ENCODE data around the gene TMC1.
"Not testable (repeated sequence)": the region's sequence is repeated elsewhere in the genome, so short reads cannot be mapped to it uniquely, and the experiment has no call there.

The TMC1 gene

DNA sequence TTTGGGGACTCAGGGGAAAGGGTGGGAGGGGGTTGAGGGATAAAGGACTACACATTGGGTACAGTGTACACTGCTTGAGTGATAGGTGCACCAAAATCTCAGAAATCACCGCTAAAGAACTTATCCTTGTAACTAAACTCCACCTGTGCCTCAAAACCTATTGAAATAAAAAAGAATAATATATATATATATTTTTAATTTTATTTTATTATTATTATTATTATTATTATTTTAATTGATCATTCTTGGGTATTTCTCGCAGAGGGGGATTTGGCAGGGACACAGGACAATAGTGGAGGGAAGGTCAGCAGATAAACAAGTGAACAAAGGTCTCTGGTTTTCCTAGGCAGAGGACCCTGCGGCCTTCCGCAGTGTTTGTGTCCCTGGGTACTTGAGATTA, 328.8 kb downstream of the TMC1 start:
- H3K27me3 Mint-ChIP-seq, ATAC-seq, H3K4me1 Mint-ChIP-seq, DNase-seq, H3K9me3 Mint-ChIP-seq, H3K27ac Mint-ChIP-seq, H3K4me3 Mint-ChIP-seq: not testable (repeated sequence)

DNA sequence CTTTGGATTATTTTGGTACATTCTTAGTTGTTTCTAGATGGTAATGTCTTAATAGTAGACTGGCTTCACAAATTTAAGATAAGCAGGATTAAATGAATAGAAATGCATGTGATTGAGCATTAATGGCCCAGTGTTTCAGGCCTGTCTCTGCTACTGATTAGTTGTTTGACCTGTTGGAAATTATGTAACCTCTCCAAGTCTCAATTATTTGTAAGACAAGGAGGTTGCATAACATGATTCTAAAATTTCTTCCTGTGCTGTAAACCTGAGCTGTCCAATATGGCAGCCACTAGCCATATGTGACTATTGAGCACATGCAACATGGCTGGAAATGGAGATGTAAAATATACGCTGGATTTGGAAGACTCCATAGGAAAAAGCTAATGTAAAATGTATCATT, 333.9 kb downstream of the TMC1 start:
- no peak overlapping the region for H3K27ac Mint-ChIP-seq
- H3K4me3 Mint-ChIP-seq: no peak overlapping the region
- DNase-seq: no peak
- no peaks in the 10 kb centered on the region for H3K9me3 Mint-ChIP-seq
- no peak for ATAC-seq
- no peaks in the 10 kb centered on the region for H3K4me1 Mint-ChIP-seq
- H3K27me3 Mint-ChIP-seq: no peaks in the 10 kb centered on the region

DNA sequence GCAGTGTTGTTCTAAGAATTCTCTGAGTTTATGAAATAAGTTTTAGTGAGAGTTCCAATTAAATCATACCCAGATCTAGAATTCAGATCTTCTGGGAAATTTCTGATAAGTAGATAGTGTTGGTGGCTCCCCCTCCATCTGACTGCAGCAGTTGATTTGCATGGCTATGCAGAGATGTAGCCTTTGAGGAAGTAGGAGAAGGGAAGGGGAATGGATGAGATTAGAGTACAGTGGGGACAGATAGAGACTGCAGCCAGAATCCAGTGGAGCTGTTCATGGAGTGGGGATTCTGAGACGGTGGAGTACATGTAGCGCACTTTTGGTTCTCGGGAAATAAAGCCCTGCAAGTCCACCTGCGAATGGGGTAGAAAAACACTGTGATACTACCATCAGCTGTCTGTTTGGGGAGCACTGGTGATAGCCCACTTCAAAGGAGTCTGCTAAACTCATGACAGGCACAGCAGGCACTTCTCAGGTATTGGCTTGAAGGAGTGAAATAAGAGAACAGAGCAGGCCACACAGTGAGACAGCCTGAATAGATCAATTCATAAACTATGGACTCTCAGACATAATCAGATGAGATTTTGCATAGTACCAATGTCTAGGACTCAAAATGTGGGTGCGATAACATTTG, 334.6 kb downstream of the TMC1 start:
- Mint-ChIP-seq H3K4me1 (no peaks in the 10 kb centered on the region), H3K27ac (no peak overlapping the region), H3K9me3 (no peaks in the 10 kb centered on the region), H3K4me3 (no peak overlapping the region), H3K27me3 (no peaks in the 10 kb centered on the region)
- no peak for ATAC-seq
- no peak for DNase-seq

DNA sequence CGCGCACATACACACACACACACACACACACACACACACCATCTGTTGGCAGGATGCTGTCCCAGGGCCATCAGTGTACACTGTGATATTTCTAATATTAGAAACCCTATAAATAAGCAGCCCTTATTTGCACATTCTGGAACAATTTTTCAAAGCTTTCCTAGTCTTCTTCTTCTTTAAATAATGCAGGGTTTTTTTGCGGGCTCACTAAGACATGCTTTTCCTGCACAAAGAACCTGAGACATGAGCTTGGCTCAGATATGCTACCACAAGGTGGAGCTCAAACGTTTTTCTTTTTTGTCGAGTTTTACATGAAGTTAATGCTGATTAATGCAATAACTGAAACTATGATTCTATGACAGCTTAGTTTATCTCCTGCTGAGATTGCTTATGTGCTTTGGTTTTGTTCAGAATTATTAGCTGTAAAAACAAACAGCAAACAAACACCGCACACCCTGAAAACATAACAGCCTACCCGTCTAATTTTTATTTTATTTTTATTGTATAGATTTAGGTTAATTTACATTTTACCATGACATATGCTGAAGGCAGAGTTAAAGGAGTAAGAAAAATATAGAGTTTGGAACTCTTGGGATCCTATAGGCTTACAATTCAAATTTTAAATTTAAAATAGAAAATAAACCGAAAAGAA, 335.7 kb downstream of the TMC1 start:
- Mint-ChIP-seq H3K27me3 (no peaks in the 10 kb centered on the region), H3K4me3 (no peak overlapping the region), H3K4me1 (no peaks in the 10 kb centered on the region), H3K27ac (no peak overlapping the region), H3K9me3 (no peaks in the 10 kb centered on the region)
- DNase-seq: no peak
- ATAC-seq: peak; percentile 48

DNA sequence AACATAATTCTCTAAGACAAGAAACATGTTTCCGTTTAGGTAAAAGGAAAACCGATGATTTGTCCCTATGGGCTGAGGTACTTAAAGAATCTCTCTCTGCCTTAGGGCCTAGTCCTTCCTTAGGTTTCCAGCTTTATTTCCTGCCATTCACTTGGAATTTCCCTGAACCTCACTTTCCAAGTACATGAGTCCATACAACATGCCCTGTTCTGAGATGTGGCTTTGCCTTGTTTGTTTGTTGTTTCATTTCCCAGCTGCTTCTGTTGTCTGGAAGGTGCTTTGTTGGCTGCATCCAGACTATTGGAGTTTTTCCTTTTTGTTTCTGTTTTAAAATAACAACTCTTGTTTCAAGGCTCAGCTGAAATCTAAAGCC, 336.2 kb downstream of the TMC1 start:
- no peak for DNase-seq
- no peaks in the 10 kb centered on the region for H3K9me3 Mint-ChIP-seq
- no peak for ATAC-seq
- H3K4me1 Mint-ChIP-seq: no peaks in the 10 kb centered on the region
- H3K4me3 Mint-ChIP-seq: no peak overlapping the region
- no peak overlapping the region for H3K27ac Mint-ChIP-seq
- peaks cover 1% of the 10 kb centered on the region for H3K27me3 Mint-ChIP-seq

DNA sequence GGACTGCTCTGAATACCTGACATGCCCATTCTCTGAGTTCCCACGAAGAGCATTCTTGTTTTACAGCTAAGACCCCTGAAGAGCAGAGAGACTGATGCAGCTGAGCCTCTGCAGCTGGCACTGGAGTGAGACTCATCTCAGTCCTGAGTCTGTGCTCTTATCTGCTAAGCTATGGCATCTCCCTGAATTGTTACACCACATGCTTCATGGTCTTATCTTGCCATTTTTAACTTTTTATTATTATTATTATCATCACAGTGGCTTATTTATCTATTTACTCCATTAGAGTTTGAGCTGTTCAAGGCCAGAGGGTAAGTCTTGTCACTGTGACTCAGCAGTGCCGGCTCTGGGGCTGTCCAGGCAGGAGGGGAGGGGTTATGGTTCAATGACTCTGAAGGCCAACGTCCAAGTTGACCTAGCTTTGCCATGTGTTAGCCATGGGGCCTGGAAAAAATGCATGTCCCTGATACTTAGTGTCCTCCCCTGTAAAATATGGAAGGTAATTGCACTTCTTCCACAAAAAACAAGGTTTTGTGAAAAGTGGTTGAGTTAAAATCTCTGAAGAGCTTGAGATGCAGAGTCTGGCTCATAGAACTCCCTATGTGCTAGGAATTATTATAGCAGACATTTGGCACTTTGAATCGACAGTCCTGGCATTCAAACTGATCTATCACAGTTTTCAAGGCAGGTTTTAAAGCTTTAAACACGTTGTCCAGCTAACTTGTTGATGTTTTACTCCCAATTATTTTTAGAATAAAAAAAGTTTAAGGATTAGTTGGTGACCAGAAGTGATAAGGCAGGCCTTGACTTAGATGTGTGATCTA, 336.9 kb downstream of the TMC1 start:
- no peaks in the 10 kb centered on the region for H3K4me1 Mint-ChIP-seq
- H3K9me3 Mint-ChIP-seq: no peaks in the 10 kb centered on the region
- ATAC-seq (no peak), DNase-seq (no peak)
- H3K27me3 Mint-ChIP-seq: peaks cover 7% of the 10 kb centered on the region
- H3K27ac Mint-ChIP-seq: no peak overlapping the region
- no peak overlapping the region for H3K4me3 Mint-ChIP-seq

DNA sequence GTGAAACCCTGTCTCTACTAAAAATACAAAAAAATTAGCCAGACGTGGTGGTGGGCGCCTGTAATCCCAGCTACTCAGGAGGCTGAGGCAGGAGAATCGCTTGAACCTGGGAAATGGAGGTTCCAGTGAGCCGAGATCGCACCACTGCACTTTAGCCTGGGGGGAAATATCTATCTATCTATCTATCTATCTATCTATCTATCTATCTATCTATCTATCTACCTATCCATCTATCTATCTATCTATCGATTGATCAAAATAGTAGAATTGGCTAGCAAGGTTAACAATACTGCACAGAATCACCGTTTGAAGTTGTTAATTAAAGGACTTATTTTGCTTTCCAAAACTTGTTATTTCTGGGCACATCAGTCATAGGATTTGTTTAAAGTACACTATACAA, 341.4 kb downstream of the TMC1 start:
- H3K4me1 Mint-ChIP-seq, ATAC-seq, H3K27me3 Mint-ChIP-seq, H3K4me3 Mint-ChIP-seq, DNase-seq, H3K27ac Mint-ChIP-seq, H3K9me3 Mint-ChIP-seq: not testable (repeated sequence)

DNA sequence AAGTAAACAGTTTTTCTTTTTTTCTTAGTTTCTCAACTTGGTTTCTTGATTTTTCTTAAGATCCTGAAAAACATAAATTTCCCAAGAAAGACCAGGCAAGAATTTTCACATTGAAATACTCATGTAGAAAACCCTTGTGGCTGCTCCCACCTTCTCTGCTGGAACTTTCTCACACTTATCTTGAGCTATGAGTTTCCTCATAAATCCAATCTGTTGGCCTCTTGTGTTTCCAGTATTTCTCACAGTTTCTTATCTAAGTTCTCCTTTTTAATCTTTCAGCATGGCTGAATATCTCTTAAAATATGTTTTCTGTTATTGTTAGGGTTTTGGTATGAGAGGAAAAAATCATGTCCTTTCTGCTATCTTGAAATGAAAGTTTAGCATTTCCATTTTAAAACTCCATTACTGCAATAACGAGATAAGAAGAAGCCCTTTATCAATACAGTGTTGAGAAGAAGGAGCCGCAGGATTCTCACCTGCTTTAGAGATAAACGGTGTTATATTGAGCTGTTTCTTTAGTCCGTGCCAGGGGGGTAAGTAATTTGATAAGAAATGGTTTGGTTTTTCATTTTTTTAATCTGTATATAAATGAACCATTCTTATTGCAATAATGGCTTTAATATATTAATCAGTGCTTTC, 342.2 kb downstream of the TMC1 start:
- Mint-ChIP-seq H3K27ac (no peak overlapping the region), H3K4me1 (no peaks in the 10 kb centered on the region), H3K4me3 (no peak overlapping the region), H3K9me3 (no peaks in the 10 kb centered on the region), H3K27me3 (peaks cover 7% of the 10 kb centered on the region)
- DNase-seq (no peak), ATAC-seq (no peak)

DNA sequence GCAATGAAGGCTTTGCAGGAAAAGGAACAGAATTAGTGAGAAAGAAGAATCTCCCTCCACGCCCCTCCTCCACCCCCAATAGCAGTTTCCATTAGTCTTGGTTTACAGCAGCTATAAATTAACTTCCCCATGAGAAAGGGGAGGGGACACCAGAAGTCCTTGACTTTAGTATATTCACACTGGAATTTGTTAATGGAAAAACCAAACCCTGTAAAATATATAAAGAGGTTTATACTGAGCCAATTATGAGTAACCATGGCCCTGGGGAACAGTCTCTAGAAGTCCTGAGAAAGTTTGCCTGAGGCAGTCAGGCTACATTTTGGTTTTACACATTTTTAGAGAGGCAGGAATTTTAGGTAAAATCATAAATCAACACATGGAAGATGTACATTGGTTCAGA, 342.9 kb downstream of the TMC1 start:
- no peaks in the 10 kb centered on the region for H3K4me1 Mint-ChIP-seq
- H3K4me3 Mint-ChIP-seq: no peak overlapping the region
- H3K9me3 Mint-ChIP-seq: no peaks in the 10 kb centered on the region
- DNase-seq (no peak), ATAC-seq (no peak)
- H3K27ac Mint-ChIP-seq: no peak overlapping the region
- H3K27me3 Mint-ChIP-seq: peaks cover 7% of the 10 kb centered on the region

DNA sequence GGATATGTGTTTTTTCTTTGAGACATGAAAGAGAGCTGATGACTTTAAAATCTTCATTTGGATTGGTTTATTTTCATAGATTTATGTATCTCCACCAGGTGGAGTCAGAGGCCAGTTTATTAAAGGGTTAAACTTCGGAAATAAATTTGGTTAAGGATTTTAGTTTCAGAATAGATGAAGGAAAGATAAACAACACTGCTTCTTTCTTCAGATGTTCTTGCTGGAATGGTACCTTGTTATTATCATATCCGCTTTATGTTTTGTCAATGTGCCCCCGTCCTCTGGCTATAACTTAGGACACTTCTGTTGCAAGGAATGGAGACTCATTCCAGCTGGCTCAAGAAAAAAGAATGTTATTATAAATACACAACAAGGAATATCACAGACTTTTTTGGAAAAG, 350.3 kb downstream of the TMC1 start:
- H3K9me3 Mint-ChIP-seq: no peaks in the 10 kb centered on the region
- ATAC-seq: no peak
- no peak overlapping the region for H3K27ac Mint-ChIP-seq
- no peak for DNase-seq
- peaks cover 9% of the 10 kb centered on the region for H3K27me3 Mint-ChIP-seq
- H3K4me3 Mint-ChIP-seq: no peak overlapping the region
- no peaks in the 10 kb centered on the region for H3K4me1 Mint-ChIP-seq

DNA sequence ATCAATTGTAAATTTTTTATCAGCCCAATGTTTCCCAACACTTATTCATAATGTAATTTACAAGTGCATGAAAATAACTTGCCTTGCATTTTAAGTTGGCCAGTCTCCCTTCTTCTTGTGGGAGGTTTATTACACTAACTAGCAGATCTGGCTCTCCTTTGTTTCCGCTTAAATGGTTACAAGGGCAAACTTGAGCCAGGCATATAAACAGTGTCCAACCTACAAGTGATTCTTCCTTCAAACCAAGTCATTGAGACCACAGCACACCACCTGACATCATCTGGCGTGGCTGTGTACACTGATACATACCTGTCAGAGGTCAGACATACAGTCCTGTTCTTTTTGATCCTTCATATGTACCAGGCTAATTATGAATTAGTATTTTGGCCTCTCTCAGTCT, 351.3 kb downstream of the TMC1 start:
- H3K4me1 Mint-ChIP-seq: no peaks in the 10 kb centered on the region
- no peak overlapping the region for H3K4me3 Mint-ChIP-seq
- ATAC-seq (no peak), DNase-seq (no peak)
- no peaks in the 10 kb centered on the region for H3K9me3 Mint-ChIP-seq
- peaks cover 9% of the 10 kb centered on the region for H3K27me3 Mint-ChIP-seq
- H3K27ac Mint-ChIP-seq: peak overlapping the region in 1 of 2 donors; percentile 65

DNA sequence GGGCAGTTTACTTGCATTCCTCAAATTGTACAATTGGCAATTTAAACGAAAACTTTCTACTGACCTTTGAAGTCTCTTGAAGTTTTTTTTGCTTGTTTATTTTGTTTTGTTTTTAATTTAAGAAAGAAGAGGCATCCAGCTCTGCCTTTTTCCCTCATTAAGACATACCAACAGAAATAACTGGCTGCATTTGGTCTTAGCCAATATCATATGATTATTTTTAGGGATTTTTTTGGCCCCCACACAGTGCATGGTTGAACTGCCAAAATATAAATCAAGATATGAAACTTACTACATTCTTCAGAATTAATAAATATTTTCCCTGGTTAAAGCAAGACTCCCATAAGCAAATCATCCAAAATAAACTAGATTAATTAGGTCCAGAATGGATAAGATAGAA, 352.0 kb downstream of the TMC1 start:
- no peak for ATAC-seq
- Mint-ChIP-seq H3K4me1 (no peaks in the 10 kb centered on the region), H3K9me3 (no peaks in the 10 kb centered on the region)

DNA sequence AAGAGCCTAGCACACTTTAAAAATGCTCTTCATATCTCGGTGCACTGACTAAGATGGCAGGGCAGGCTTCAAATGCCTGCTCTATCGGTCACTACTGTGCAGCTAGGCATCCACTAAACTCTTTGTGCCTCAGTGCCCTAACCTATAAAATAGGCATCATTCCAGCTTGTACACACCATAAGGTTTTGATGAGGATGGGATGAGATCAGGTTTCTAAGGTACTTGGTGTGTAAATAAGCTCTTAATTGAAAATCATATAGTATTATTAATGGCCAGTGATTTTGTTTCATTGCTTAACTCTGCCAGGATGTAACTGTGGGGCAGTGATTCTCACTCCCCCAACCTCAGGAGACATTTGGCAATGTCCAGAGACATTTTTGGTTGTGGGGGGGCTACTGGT, 352.9 kb downstream of the TMC1 start:
- DNase-seq: no peak
- H3K27ac Mint-ChIP-seq: no peak overlapping the region
- ATAC-seq: no peak
- peaks cover 9% of the 10 kb centered on the region for H3K27me3 Mint-ChIP-seq
- H3K9me3 Mint-ChIP-seq: no peaks in the 10 kb centered on the region
- no peak overlapping the region for H3K4me3 Mint-ChIP-seq
- no peaks in the 10 kb centered on the region for H3K4me1 Mint-ChIP-seq

More for the DNA sequence above, 352.0 kb downstream of the TMC1 start:
- Mint-ChIP-seq H3K27me3 (peaks cover 9% of the 10 kb centered on the region), H3K27ac (no peak overlapping the region), H3K4me3 (no peak overlapping the region)
- DNase-seq: no peak

DNA sequence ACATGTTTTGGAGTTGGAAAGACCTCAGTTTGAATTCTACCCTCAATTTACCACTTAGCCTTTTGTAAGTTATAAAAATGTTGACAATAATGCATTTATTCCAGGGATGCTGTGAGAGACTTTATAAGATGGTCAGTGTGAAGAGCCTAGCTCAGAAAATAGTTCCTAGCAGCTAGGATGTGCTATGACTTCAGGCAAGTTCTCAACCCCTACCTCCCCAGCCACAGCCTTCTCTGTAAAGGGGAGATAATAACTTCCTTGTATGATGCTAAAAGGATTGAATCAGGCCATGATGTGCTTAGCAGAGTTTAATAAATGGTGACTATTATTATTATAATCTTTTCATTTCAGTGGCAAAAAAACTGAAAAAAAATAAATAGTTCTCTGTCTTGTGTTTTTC, 353.8 kb downstream of the TMC1 start:
- H3K4me1 Mint-ChIP-seq: no peaks in the 10 kb centered on the region
- no peak overlapping the region for H3K4me3 Mint-ChIP-seq
- no peaks in the 10 kb centered on the region for H3K9me3 Mint-ChIP-seq
- H3K27me3 Mint-ChIP-seq: peaks cover 9% of the 10 kb centered on the region
- no peak for DNase-seq
- no peak for ATAC-seq
- H3K27ac Mint-ChIP-seq: no peak overlapping the region

DNA sequence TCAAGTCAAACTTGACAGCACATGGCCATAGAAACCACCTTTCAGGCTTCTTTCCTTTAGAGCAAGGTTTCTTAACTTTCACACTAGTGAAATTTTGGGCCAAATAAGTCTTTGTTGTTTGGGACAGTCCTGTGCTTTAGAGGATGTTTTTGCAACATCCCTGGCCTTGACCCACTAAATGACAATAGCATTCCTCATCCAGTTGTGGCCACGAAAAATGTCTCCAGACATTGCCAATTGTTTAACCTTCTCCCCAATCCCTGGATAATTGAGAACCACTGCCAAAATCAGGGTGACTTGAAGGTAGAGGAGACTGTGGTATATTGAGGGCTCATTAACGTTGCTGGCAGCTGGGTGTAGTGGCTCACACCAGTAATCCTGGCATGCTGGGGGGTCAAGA, 359.4 kb downstream of the TMC1 start:
- no peak for DNase-seq
- Mint-ChIP-seq H3K9me3 (no peaks in the 10 kb centered on the region), H3K4me1 (no peaks in the 10 kb centered on the region), H3K4me3 (no peak overlapping the region), H3K27me3 (no peaks in the 10 kb centered on the region), H3K27ac (no peak overlapping the region)
- no peak for ATAC-seq

Measured in stimulated activated naive CD8-positive, alpha-beta T cell treated with anti-CD3 and anti-CD28 coated beads, Interleukin-15, amount 100 ng/mL, for 72 hours (primary cell).